ENCODE measurements around the gene GRIK3. TPM values are rescaled to one million over a fixed set of nuclear protein-coding genes. Genes with fewer than 3 reads are reported as not detected.

The GRIK3 gene
- total and polyA plus RNA-seq, 12 donors, result 0.09 to 3.1 (median 0.69) TPM

- WGBS, 4 donors, result 71 to 80% (median 73%) methylated on average over 13 to 14 of the region's 14 CpGs
Observed at GRCh38 chr1:36971852-36972618, 62.3 kb downstream of the GRIK3 start.

GRCh38 chr1:36968730-36969129 is 65.6 kb downstream of the GRIK3 start:
- DNase-seq, result no peak
- intact Hi-C loops (cut with DNase I), result no loop called here
- WGBS, 4 donors, result 54 to 100% (median 65%) methylated on average over 1 to 3 of the region's 3 CpGs

More at GRCh38 chr1:36971852-36972618, 62.3 kb downstream of the GRIK3 start:
- H3K9me3 ChIP-seq (replicated peaks in 1 of 3), result no peaks in the 10 kb centered on the region
- intact Hi-C loops (cut with DNase I), result no loop called here
- H3K36me3 ChIP-seq (replicated peaks in 1 of 2), result no peaks in the 10 kb centered on the region
- H3K27ac ChIP-seq, result no peak overlapping the region
- TF ChIP-seq CTCF (IDR thresholded peaks at IDR 0.05) (no peak), POLR2A (IDR thresholded peaks at IDR 0.05) (no peak)
- no peaks in the 10 kb centered on the region for H3K27me3 ChIP-seq
- no peak for DNase-seq
- no peak overlapping the region for H3K4me3 ChIP-seq
- no peaks in the 10 kb centered on the region for H3K4me1 ChIP-seq (replicated peaks in 1 of 2)

GRCh38 chr1:36966242-36966641 is 68.1 kb downstream of the GRIK3 start:
- H3K27me3 ChIP-seq, result no peaks in the 10 kb centered on the region
- H3K27ac ChIP-seq, result no peak overlapping the region
- no peak overlapping the region for H3K4me3 ChIP-seq
- WGBS, 4 donors, result 18 to 32% (median 21%) methylated on average over 3 of the region's 3 CpGs
- no peaks in the 10 kb centered on the region for H3K4me1 ChIP-seq (replicated peaks in 1 of 2)
- peak in 5 of 7 donors; percentile 25 to 35 (median 29) for DNase-seq
- intact Hi-C loops (cut with DNase I), result no loop called here
- TF ChIP-seq POLR2A (IDR thresholded peaks at IDR 0.05), result no peak
- no peak for TF ChIP-seq CTCF (IDR thresholded peaks at IDR 0.05)
- H3K36me3 ChIP-seq (replicated peaks in 1 of 2), result no peaks in the 10 kb centered on the region
- no peaks in the 10 kb centered on the region for H3K9me3 ChIP-seq (replicated peaks in 1 of 3)

More at GRCh38 chr1:36968730-36969129, 65.6 kb downstream of the GRIK3 start:
- no peaks in the 10 kb centered on the region for H3K9me3 ChIP-seq (replicated peaks in 1 of 3)
- TF ChIP-seq CTCF (IDR thresholded peaks at IDR 0.05) (no peak), POLR2A (IDR thresholded peaks at IDR 0.05) (no peak)
- no peaks in the 10 kb centered on the region for H3K27me3 ChIP-seq
- no peak overlapping the region for H3K4me3 ChIP-seq
- no peak overlapping the region for H3K27ac ChIP-seq
- H3K36me3 ChIP-seq (replicated peaks in 1 of 2), result no peaks in the 10 kb centered on the region
- no peaks in the 10 kb centered on the region for H3K4me1 ChIP-seq (replicated peaks in 1 of 2)

DNA sequence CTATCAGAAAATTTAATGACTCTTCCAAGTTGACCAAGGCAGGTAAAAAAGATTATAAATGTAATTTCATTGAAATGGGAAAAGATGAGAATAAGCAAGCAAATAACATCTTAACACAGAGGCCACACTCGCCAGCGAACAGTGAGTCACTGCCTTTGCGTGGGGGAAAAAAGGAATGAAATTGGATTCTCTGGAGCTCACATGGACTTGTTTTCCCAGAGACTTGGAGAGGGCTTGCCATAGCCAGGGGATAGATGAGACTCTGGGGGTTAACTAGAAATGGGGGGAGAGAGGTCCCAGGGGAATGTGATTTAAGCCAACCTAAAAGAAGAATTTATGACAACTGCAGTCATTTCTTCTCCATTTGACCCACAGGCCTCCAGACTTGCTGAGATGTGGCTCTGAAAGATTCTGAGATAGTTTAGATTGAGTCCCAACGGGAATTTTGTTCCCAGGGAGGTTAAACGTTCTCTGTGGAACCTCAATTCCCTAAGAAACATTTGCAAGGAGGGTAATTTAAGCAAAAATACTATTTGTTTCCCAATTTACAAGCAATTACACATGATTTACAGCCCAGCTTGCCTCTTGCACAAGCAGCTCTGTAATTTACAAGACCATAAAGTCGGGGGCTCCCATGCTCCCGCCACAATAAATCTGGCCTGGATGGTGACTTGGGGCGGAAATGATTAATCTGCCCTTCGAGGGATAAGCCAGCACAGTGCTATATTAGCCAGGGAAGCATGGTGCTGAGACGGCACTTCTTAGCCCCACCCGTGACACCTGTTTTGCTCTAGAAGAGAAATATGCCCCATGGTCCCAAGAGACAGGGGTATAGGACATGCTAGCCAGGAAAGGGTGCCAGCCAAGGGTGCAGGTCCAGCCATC is 68.8 kb downstream of the GRIK3 start:
- no peak for TF ChIP-seq CTCF (IDR thresholded peaks at IDR 0.05)
- no peak for TF ChIP-seq POLR2A (IDR thresholded peaks at IDR 0.05)
- DNase-seq, result no peak
- no peaks in the 10 kb centered on the region for H3K9me3 ChIP-seq (replicated peaks in 1 of 3)
- no peaks in the 10 kb centered on the region for H3K4me1 ChIP-seq (replicated peaks in 1 of 2)
- intact Hi-C loops (cut with DNase I), result no loop called here
- H3K36me3 ChIP-seq (replicated peaks in 1 of 2), result no peaks in the 10 kb centered on the region
- H3K4me3 ChIP-seq, result no peak overlapping the region
- 33 to 45% (median 38%) methylated on average over 9 to 11 of the region's 11 CpGs for WGBS, 4 donors
- H3K27ac ChIP-seq, result no peak overlapping the region
- no peaks in the 10 kb centered on the region for H3K27me3 ChIP-seq
